ENCODE results near the gene SLF2. TPM values are rescaled to one million over a fixed set of nuclear protein-coding genes. Genes with fewer than 3 reads are reported as not detected.

The SLF2 gene
- total RNA-seq, 2 experiments from 2014 or later, result 41.4 to 53.0 TPM

DNA sequence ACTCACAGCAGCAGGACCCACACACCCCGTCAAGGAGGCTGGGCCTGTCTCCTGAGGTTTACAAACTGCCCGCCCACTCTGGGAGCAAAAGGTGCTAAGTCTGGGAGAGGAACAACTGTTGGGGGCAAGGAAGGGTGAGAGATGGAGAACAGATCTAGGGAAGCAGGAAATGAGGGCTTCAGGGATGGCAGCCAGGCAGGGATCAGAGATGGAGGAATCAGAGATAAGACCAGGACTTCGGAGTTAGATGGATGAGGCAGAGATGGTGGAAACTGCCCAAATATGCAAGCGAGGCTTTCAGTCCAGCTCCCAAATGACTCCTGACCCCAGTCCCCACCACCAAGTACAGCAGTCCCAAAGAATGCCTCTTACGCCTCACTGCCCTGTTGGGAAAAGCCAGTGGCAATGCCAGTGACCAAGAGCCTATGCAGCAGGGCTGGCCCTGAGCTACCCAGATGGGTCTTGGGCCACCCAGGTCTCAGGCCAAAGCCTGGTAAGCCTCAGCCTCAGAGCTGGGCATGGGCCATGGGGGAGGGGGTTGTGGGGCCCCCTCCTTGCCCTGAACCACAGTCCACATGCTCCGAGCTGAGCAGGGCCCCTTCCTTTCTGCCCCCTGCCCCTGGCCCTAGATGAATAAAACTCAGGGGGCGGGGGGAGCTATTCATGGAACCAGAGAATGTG lies 39.5 kb upstream of the SLF2 start:
- peaks cover 3% of the 10 kb centered on the region for H3K27me3 Mint-ChIP-seq
- CTCF ChIA-PET, result interaction anchor here (0.6 to 1.3 kb wide), 3 partner anchors 15 to 202 kb away, joined by 3 to 12 read pairs (median 4); partner anchors contain the start of gene LZTS2
- DNase-seq, result no peak

GRCh38 chr10:100873827-100874326 lies 38.9 kb upstream of the SLF2 start:
- CTCF ChIA-PET, result interaction anchor here (0.6 to 1.2 kb wide), 3 partner anchors 23 to 203 kb away, joined by 3 to 4 read pairs (median 3); partner anchors contain the start of gene LZTS2
- H3K4me1 Mint-ChIP-seq, result no peaks in the 10 kb centered on the region

More for the DNA sequence above, 39.5 kb upstream of the SLF2 start:
- ATAC-seq, result no peak
- no peak overlapping the region for H3K4me3 Mint-ChIP-seq
- H3K4me1 Mint-ChIP-seq, result no peaks in the 10 kb centered on the region
- H3K9me3 Mint-ChIP-seq (ENCODE audit: low read depth), result no peaks in the 10 kb centered on the region
- no peak overlapping the region for H3K27ac Mint-ChIP-seq
- no peaks in the 10 kb centered on the region for H3K36me3 Mint-ChIP-seq

DNA sequence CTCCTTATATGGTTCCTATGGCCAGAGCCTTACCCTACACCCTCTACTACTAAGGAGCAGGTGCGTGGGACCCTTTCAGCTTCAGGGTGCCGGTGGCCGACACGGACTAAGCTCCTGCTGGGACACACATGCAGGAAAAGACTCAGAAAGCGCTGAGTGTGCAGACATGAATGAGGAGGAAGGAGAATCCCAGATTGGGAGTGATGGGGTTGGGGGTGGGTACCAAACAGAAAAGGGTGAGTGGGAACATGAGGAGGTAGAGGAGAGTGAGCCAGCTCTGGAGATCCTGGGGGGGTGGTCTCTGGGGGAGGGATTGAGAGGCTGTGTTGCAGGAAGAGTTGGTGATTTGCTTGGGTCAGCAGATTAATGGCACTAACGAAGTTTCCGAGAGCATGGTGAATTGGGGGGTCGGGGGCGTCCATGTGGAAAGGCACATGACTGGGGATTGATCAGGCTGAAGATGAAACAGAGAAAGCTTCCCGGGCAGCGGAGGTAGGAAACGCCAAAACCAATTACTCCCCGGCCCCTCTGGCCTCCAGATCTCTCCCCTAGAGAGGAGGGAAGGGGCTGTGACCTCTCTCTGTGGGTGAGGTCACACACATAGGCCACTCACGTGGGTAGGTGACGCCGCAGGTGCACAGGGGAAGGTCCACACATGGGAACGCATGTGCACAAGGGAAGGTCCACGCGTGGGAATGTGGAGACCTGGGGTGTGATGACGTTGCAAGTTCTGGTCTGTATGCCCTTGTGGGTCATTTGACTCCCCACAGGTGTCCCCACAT lies 37.9 kb upstream of the SLF2 start:
- CTCF ChIA-PET, result interaction anchor here (1.0 to 1.2 kb wide), 2 partner anchors 22 to 204 kb away, joined by 3 to 4 read pairs; no protein-coding TSS in a partner anchor
- H3K27me3 Mint-ChIP-seq, result peaks cover 3% of the 10 kb centered on the region
- ATAC-seq (no peak), DNase-seq (no peak)
- no peak overlapping the region for H3K4me3 Mint-ChIP-seq
- no peaks in the 10 kb centered on the region for H3K9me3 Mint-ChIP-seq (ENCODE audit: low read depth)
- no peak overlapping the region for H3K27ac Mint-ChIP-seq
- no peaks in the 10 kb centered on the region for H3K4me1 Mint-ChIP-seq
- no peaks in the 10 kb centered on the region for H3K36me3 Mint-ChIP-seq

More at GRCh38 chr10:100873827-100874326, 38.9 kb upstream of the SLF2 start:
- ATAC-seq, result no peak
- H3K27me3 Mint-ChIP-seq, result peaks cover 3% of the 10 kb centered on the region
- H3K4me3 Mint-ChIP-seq, result no peak overlapping the region
- no peak for DNase-seq
- H3K36me3 Mint-ChIP-seq, result no peaks in the 10 kb centered on the region
- H3K9me3 Mint-ChIP-seq (ENCODE audit: low read depth), result no peaks in the 10 kb centered on the region
- no peak overlapping the region for H3K27ac Mint-ChIP-seq

DNA sequence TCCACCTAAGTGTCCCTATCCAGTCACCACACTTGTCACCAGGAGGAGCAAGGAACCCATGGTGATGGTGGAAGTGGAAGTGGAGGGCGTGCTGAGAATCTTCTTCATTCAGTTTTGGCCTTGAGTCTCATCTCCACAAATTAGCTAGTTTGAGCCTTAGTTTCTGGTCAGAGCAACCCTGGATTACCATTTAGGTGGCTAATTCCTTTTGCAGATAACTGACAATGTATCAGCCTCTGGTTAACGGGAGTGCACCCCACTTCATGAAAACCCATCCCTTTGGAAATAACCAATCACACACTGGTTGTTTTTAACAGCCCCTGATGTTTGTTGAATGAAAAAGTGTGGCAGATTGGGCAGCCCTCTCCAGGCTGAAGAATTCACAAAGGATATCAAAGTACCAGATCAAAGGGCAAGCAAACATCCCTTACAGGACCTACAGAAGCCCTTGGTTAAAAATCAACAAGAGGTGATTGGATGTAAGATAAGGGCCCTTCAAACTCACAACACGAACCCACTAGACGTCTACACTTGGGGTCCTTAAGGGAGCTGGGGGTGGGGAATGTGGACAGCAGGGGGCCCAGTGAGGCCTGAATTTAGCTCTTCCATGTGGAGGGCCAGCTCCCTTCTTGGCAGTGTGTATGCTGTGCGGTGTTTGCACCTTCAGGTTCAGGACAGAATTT lies 37.1 kb upstream of the SLF2 start:
- no peaks in the 10 kb centered on the region for H3K36me3 Mint-ChIP-seq

DNA sequence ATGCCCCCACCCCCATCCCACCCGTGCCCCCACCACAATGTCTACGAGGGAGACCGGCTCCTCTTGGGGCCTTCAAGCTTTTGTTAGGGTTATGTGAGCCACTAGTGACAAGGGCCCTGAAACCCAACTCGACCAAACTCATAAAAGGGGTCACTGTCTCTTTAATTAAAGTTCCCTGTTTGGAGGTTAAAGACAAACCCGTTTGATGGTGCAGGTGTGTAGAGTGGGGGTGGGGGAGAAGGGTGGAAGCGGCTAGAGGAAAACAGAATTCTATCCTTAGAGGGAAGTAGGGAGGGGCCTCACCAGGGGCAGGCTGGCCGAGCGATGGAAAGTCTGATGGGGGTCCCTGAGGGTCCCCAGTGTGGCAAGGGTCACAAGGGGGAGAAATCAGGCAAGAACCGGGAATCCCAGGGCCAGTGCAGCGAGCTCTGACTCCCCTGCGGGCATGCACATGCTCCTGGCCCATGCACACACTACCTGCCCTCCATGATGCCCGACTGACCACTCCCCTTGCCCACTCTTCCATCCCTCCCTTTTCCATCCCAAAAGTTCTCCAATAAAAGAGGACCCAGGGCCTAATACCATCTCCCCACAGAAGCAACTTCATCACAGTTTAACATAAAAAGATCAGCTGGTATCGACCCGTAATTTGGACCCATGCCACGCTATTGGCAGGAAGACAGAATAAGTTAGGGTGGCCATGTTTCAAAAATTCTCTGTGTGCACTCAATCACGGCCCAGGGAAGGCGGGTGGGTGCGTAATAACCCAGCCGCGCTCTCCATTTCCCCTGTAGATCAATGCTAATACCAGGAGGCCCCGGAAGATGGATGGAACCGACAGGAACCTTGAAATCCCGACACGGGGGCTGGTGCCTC lies 35.9 kb upstream of the SLF2 start:
- no peak overlapping the region for H3K27ac Mint-ChIP-seq
- no peak overlapping the region for H3K4me3 Mint-ChIP-seq
- no peak for ATAC-seq
- no peak for DNase-seq
- no peaks in the 10 kb centered on the region for H3K4me1 Mint-ChIP-seq
- CTCF ChIA-PET, result interaction anchor here (1.2 kb wide), 1 partner anchor 12 kb away, joined by 3 read pairs; no protein-coding TSS in a partner anchor
- no peaks in the 10 kb centered on the region for H3K9me3 Mint-ChIP-seq (ENCODE audit: low read depth)
- H3K36me3 Mint-ChIP-seq, result no peaks in the 10 kb centered on the region
- peaks cover 3% of the 10 kb centered on the region for H3K27me3 Mint-ChIP-seq

More for the DNA sequence above, 37.1 kb upstream of the SLF2 start:
- Mint-ChIP-seq H3K4me1 (no peaks in the 10 kb centered on the region), H3K4me3 (no peak overlapping the region), H3K27ac (no peak overlapping the region), H3K27me3 (peaks cover 3% of the 10 kb centered on the region), H3K9me3 (ENCODE audit: low read depth) (no peaks in the 10 kb centered on the region)
- ATAC-seq, result no peak
- DNase-seq, result no peak
- CTCF ChIA-PET, result interaction anchor here (1.2 kb wide), 1 partner anchor 13 kb away, joined by 3 read pairs; no protein-coding TSS in a partner anchor

GRCh38 chr10:100877461-100877850 lies 35.3 kb upstream of the SLF2 start:
- CTCF ChIA-PET, result no interaction called here
- H3K27ac Mint-ChIP-seq, result no peak overlapping the region
- H3K36me3 Mint-ChIP-seq, result no peaks in the 10 kb centered on the region
- no peaks in the 10 kb centered on the region for H3K9me3 Mint-ChIP-seq (ENCODE audit: low read depth)
- H3K27me3 Mint-ChIP-seq, result peaks cover 3% of the 10 kb centered on the region
- H3K4me1 Mint-ChIP-seq, result no peaks in the 10 kb centered on the region
- ATAC-seq, result no peak
- H3K4me3 Mint-ChIP-seq, result no peak overlapping the region
- DNase-seq, result no peak

- no peaks in the 10 kb centered on the region for H3K36me3 Mint-ChIP-seq
- DNase-seq (peak; percentile 53), ATAC-seq (peak; percentile 74)
- no peaks in the 10 kb centered on the region for H3K4me1 Mint-ChIP-seq
- H3K9me3 Mint-ChIP-seq (ENCODE audit: low read depth), result no peaks in the 10 kb centered on the region
- H3K27me3 Mint-ChIP-seq, result no peaks in the 10 kb centered on the region
- H3K27ac Mint-ChIP-seq, result no peak overlapping the region
- H3K4me3 Mint-ChIP-seq, result no peak overlapping the region
- CTCF ChIA-PET, result interaction anchor here (0.5 to 3.2 kb wide), 11 partner anchors 10 to 316 kb away, joined by 3 to 12 read pairs (median 3); no protein-coding TSS in a partner anchor
These were observed 34.4 kb upstream of the SLF2 start for GRCh38 chr10:100878291-100878910.

GRCh38 chr10:100879741-100880360 lies 32.9 kb upstream of the SLF2 start:
- H3K27me3 Mint-ChIP-seq, result no peaks in the 10 kb centered on the region
- H3K9me3 Mint-ChIP-seq (ENCODE audit: low read depth), result no peaks in the 10 kb centered on the region
- ATAC-seq (no peak), DNase-seq (no peak)
- CTCF ChIA-PET, result interaction anchor here (1.5 to 3.2 kb wide), 4 partner anchors 9 to 318 kb away, joined by 4 to 12 read pairs (median 8); no protein-coding TSS in a partner anchor
- no peak overlapping the region for H3K4me3 Mint-ChIP-seq
- H3K27ac Mint-ChIP-seq, result no peak overlapping the region
- no peaks in the 10 kb centered on the region for H3K4me1 Mint-ChIP-seq
- no peaks in the 10 kb centered on the region for H3K36me3 Mint-ChIP-seq

DNA sequence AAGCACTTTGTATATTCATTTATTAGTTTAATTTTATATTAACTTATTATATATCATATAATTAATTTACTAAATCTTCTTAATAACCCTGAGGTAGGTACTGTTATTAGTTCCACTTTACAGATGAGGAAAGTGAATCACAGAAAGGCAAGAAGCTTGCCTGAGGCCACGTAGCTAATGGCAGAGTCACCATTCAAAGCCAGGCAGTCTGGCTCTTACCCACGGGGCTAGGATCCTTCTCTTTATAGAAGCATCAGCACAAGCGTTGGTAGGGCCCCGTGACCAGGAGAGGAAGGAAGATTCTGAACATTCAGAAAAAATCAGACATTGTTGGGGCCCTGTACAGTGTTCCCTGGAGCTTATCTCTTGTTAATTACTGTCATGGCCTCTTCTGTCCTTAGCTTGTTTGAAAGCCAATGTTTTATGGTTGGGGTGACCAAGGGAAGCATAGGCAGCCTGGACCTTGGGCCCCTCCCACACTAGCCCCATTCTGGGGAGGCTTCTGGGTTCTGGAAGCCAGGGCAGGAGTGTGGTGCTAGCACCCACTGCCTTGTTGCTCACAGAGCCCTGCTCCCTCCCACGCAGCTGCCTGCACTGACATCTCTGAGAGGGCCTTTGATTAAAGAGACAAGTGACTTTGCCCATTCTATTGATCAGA lies 31.1 kb upstream of the SLF2 start:
- Mint-ChIP-seq H3K4me1 (no peaks in the 10 kb centered on the region), H3K36me3 (no peaks in the 10 kb centered on the region), H3K9me3 (ENCODE audit: low read depth) (no peaks in the 10 kb centered on the region), H3K27me3 (peaks cover 1% of the 10 kb centered on the region), H3K27ac (no peak overlapping the region), H3K4me3 (no peak overlapping the region)
- no peak for DNase-seq
- CTCF ChIA-PET, result no interaction called here
- no peak for ATAC-seq

- H3K36me3 Mint-ChIP-seq, result no peaks in the 10 kb centered on the region
- ATAC-seq, result no peak
- no peak for DNase-seq
- H3K27ac Mint-ChIP-seq, result no peak overlapping the region
- no peak overlapping the region for H3K4me3 Mint-ChIP-seq
- CTCF ChIA-PET, result no interaction called here
- H3K9me3 Mint-ChIP-seq (ENCODE audit: low read depth), result no peaks in the 10 kb centered on the region
- H3K27me3 Mint-ChIP-seq, result peaks cover 6% of the 10 kb centered on the region
- no peaks in the 10 kb centered on the region for H3K4me1 Mint-ChIP-seq
These were observed 30.5 kb upstream of the SLF2 start for GRCh38 chr10:100882252-100882651.

- Mint-ChIP-seq H3K27ac (no peak overlapping the region), H3K36me3 (no peaks in the 10 kb centered on the region), H3K4me1 (no peaks in the 10 kb centered on the region), H3K4me3 (no peak overlapping the region), H3K27me3 (peaks cover 10% of the 10 kb centered on the region), H3K9me3 (ENCODE audit: low read depth) (no peaks in the 10 kb centered on the region)
- ATAC-seq, result no peak
- CTCF ChIA-PET, result interaction anchor here (1.4 kb wide), 1 partner anchor 26 kb away, joined by 3 read pairs; no protein-coding TSS in a partner anchor
- no peak for DNase-seq
These were observed 30.0 kb upstream of the SLF2 start for GRCh38 chr10:100882671-100883311.

Data from activated CD8-positive, alpha-beta memory T cell treated with anti-CD3 and anti-CD28 coated beads, Interleukin-2, amount 10 ng/mL, durations not matched to agents 7 days and 5 days (primary cell).